H1 (cell line): ENCODE measurements around the gene MVD. TPM values are rescaled to one million over a fixed set of nuclear protein-coding genes. Genes with fewer than 3 reads are reported as not detected.

Source experiments
- NRF1 ChIP-seq: IDR thresholded peaks from 2 replicates; pipeline ENCODE4 v1.6.1; 2011; ENCODE audit warnings: mild to moderate bottlenecking, low read depth, low read length, improper control_type of control experiment
- polyA plus RNA-seq, 7 experiments: library from polyadenylated mRNA; depleted of rRNA in 3 of 7; stranded (reverse) in 5 of 7; unstranded in 2 of 7; fragments of >200 nt in 5 of 7; fragments of 200-250 nt in 2 of 7; gene quantifications; 1 replicate in 5 of 7; 2 replicates in 1 of 7; 4 replicates in 1 of 7; pipeline versions ENCODE4 v1.2.1 to v1.2.3, GENCODE V29; 2011 to 2013; ENCODE audit warnings: missing spikeins in 2 of 7, mixed read lengths in 2 of 7
- total RNA-seq: library from RNA; stranded (reverse); fragmentation: NEBNext Ultra II Directional; extraction: Animal tissue kit (Norgen Biotek cat#: 25700); gene quantifications from 2 replicates; pipeline ENCODE4 v1.2.1, GENCODE V29; 2021

The MVD gene
- total and polyA plus RNA-seq, 2 of the 8 experiments (the other 6 are each of a cell fraction or from before 2014, with no cell fraction given), result 47.2 to 77.3 TPM

GRCh38 chr16:88697831-88698615 is 35.1 kb upstream of the MVD start (continued):
- TF ChIP-seq NRF1, result no peak
